ENCODE data around the gene CABCOCO1. TPM values are rescaled to one million over a fixed set of nuclear protein-coding genes. Genes with fewer than 3 reads are reported as not detected.

The CABCOCO1 gene
- total and polyA plus RNA-seq, 10 of the 15 experiments (the other 5 are each of a cell fraction or from before 2014, with no cell fraction given): not detected

DNA sequence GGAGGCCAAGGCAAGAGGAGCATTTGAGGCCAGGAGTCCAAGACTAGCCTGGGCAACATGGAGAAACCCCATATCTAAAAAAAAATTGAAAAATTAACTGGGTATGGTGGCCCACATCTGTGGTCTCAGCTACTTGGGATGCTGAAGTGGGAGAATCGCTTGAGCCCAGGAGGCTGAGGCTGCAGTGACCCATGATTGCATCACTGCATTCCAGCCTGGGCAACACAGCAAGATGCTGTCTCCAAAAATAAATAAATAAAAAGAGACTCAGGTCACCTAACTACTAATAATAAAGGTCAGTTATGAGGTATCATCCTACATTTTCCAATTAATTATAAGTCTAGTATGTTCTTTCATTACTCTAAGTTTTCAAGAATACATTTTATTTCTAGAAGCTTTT is 20.6 kb downstream of the CABCOCO1 start (continued):
- no peak for TF ChIP-seq POLR2AphosphoS2 (IDR thresholded peaks at IDR 0.05; ENCODE audit: low read depth, low read length)
- no peak for TF ChIP-seq SUZ12 (IDR thresholded peaks at IDR 0.05; ENCODE audit: unreplicated experiment)
- no peak for TF ChIP-seq EED (IDR thresholded peaks at IDR 0.05; ENCODE audit: low read depth)

DNA sequence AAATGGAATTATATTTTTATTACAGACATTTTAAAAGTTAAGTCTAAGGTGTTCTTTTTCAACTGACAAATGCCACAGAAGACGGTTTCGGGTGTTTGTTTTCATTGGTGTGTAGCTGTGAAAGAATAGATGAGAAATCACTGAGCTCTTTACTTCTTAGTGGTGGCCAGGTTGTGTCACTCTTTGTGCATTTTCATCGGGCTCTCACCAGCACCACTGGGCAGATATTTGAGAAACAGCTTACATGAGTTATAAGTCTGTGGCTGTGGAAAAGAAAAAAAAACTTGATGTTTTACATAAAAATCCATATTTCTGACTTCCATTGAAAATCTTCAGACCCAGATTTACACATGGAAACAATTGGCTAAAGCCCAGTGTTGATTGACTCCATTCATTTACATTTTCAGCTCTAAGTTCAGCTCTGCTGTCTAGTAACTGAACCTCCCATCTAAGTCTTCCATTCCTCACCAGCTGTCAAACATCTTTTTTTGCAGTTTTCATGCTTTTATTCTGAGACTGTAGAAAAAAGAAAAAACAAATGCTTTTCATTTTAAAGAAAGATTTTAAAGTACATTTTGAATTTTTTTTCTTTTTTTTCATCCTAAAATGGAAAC is 22.3 kb downstream of the CABCOCO1 start:
- H3K4me2 ChIP-seq (ENCODE audit: control insufficient read depth, insufficient read depth): no peak overlapping the region
- H2AFZ ChIP-seq (ENCODE audit: control insufficient read depth, low read depth, low read length): no peak overlapping the region
- no peak for DNase-seq (ENCODE audit: low read depth, low spot score)
- H3K4me1 ChIP-seq (ENCODE audit: control insufficient read depth, insufficient read depth, low read length): no peaks in the 10 kb centered on the region
- H3K27ac ChIP-seq (ENCODE audit: control insufficient read depth, insufficient read depth): no peak overlapping the region
- H3K36me3 ChIP-seq (ENCODE audit: control insufficient read depth in 2 of 2, insufficient read depth in 2 of 2, low read length in 1 of 2): no peaks in the 10 kb centered on the region
- no peak overlapping the region for H3K4me3 ChIP-seq
- no peaks in the 10 kb centered on the region for H3K9me3 ChIP-seq (replicated peaks; ENCODE audit: control insufficient read depth, insufficient read depth, low read length)
- ChIA-PET POLR2A (no interaction called here), SMC1A (ENCODE audit: uncharacterized antibody, unreplicated experiment) (no interaction called here), CTCF (no interaction called here), RAD21 (ENCODE audit: unreplicated experiment) (no interaction called here)
- no peak overlapping the region for H3K9ac ChIP-seq (ENCODE audit: control insufficient read depth, insufficient read depth, low read length)
- BruUV-seq (replicated peaks): no TSS peak
- no peak for FAIRE-seq
- no peaks in the 10 kb centered on the region for H3K79me2 ChIP-seq (ENCODE audit: control insufficient read depth, insufficient read depth, low read length)
- WGBS (ENCODE audit: insufficient coverage, insufficient replicate concordance, low lambda C conversion rate, missing lambda C conversion rate): 46% methylated on average over 3 of the region's 3 CpGs
- intact Hi-C loops (cut with micrococcal nuclease; ENCODE audit: unreplicated experiment): no loop called here
- in situ Hi-C loops (cut with MboI): no loop called here
- no peaks in the 10 kb centered on the region for H4K20me1 ChIP-seq (ENCODE audit: control insufficient read depth, insufficient read depth)
- TF ChIP-seq, protein P1, sequence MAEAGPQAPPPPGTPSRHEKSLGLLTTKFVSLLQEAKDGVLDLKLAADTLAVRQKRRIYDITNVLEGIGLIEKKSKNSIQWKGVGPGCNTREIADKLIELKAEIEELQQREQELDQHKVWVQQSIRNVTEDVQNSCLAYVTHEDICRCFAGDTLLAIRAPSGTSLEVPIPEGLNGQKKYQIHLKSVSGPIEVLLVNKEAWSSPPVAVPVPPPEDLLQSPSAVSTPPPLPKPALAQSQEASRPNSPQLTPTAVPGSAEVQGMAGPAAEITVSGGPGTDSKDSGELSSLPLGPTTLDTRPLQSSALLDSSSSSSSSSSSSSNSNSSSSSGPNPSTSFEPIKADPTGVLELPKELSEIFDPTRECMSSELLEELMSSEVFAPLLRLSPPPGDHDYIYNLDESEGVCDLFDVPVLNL (IDR thresholded peaks at IDR 0.05; ENCODE audit: low read depth, low read length): no peak
- TF ChIP-seq, protein P2, sequence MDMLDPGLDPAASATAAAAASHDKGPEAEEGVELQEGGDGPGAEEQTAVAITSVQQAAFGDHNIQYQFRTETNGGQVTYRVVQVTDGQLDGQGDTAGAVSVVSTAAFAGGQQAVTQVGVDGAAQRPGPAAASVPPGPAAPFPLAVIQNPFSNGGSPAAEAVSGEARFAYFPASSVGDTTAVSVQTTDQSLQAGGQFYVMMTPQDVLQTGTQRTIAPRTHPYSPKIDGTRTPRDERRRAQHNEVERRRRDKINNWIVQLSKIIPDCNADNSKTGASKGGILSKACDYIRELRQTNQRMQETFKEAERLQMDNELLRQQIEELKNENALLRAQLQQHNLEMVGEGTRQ (IDR thresholded peaks at IDR 0.05; ENCODE audit: borderline replicate concordance, low read depth, low read length): no peak
- TF ChIP-seq ZNF384 (IDR thresholded peaks at IDR 0.05; ENCODE audit: borderline replicate concordance, low read depth, low read length) (no peak), CREM (IDR thresholded peaks at IDR 0.05; ENCODE audit: low read depth) (no peak), KAT2A (conservative IDR thresholded peaks at IDR 0.05; ENCODE audit: control insufficient read depth, low read depth, low read length) (no peak), KDM1A (IDR thresholded peaks at IDR 0.05; ENCODE audit: borderline replicate concordance) (no peak), MEF2B (IDR thresholded peaks at IDR 0.05; ENCODE audit: partially characterized antibody, poor library complexity, severe bottlenecking) (no peak), TCF12 (IDR thresholded peaks at IDR 0.05; ENCODE audit: low read depth, low read length) (no peak), MTA3 (IDR thresholded peaks at IDR 0.05; ENCODE audit: borderline replicate concordance, low read length) (no peak), RB1 (IDR thresholded peaks at IDR 0.05; ENCODE audit: borderline replicate concordance) (no peak), NFIC (IDR thresholded peaks at IDR 0.05; ENCODE audit: low read depth, low read length) (no peak), JUND (IDR thresholded peaks at IDR 0.05; ENCODE audit: low read depth, low read length) (no peak), BACH1 (IDR thresholded peaks at IDR 0.05; ENCODE audit: borderline replicate concordance) (no peak)
- TF ChIP-seq, protein P3, sequence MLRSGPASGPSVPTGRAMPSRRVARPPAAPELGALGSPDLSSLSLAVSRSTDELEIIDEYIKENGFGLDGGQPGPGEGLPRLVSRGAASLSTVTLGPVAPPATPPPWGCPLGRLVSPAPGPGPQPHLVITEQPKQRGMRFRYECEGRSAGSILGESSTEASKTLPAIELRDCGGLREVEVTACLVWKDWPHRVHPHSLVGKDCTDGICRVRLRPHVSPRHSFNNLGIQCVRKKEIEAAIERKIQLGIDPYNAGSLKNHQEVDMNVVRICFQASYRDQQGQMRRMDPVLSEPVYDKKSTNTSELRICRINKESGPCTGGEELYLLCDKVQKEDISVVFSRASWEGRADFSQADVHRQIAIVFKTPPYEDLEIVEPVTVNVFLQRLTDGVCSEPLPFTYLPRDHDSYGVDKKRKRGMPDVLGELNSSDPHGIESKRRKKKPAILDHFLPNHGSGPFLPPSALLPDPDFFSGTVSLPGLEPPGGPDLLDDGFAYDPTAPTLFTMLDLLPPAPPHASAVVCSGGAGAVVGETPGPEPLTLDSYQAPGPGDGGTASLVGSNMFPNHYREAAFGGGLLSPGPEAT (IDR thresholded peaks at IDR 0.05; ENCODE audit: low read depth): no peak
- TF ChIP-seq, protein P4, sequence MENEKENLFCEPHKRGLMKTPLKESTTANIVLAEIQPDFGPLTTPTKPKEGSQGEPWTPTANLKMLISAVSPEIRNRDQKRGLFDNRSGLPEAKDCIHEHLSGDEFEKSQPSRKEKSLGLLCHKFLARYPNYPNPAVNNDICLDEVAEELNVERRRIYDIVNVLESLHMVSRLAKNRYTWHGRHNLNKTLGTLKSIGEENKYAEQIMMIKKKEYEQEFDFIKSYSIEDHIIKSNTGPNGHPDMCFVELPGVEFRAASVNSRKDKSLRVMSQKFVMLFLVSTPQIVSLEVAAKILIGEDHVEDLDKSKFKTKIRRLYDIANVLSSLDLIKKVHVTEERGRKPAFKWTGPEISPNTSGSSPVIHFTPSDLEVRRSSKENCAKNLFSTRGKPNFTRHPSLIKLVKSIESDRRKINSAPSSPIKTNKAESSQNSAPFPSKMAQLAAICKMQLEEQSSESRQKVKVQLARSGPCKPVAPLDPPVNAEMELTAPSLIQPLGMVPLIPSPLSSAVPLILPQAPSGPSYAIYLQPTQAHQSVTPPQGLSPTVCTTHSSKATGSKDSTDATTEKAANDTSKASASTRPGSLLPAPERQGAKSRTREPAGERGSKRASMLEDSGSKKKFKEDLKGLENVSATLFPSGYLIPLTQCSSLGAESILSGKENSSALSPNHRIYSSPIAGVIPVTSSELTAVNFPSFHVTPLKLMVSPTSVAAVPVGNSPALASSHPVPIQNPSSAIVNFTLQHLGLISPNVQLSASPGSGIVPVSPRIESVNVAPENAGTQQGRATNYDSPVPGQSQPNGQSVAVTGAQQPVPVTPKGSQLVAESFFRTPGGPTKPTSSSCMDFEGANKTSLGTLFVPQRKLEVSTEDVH (IDR thresholded peaks at IDR 0.05; ENCODE audit: low read depth, partially characterized antibody): no peak
- no peak for ATAC-seq
- no peaks in the 10 kb centered on the region; a peak in 1 of 4 replicates for H3K27me3 ChIP-seq (replicated peaks in 1 of 2; ENCODE audit: control insufficient read depth in 2 of 2, insufficient read depth in 2 of 2, low read length in 1 of 2)
